HEK293 (cell line): ENCODE measurements around the gene HMCN2.

Experiments
- CTCF ChIA-PET: fragments of 350-600 bp; formaldehyde crosslinking; extraction: SDS; loops from one replicate; lab custom pipeline; 2021; ENCODE audit warnings: antibody characterized with exemption; lab: Yijun Ruan, JAX
- POLR2A ChIA-PET: fragments of 300-600 bp; formaldehyde crosslinking; extraction: SDS; loops from one replicate; lab custom pipeline; 2020; ENCODE audit warnings: antibody characterized with exemption, inconsistent platforms; lab: Yijun Ruan, JAX
- H3K27ac ChIP-seq: fragments of 200-500 bp; sonication (Bioruptor generic); 2 replicates; pipeline ENCODE4 v1.5.1; 2014; ENCODE audit warnings: low read depth, low read length, control low read depth, inconsistent platforms; ENCODE audit errors: extremely low read depth
- H3K36me3 ChIP-seq, 2 experiments: fragments of 200-500 bp in 1 of 2; sonication (Bioruptor generic) in 1 of 2; 1 replicate in 1 of 2; 2 replicates in 1 of 2; pipeline ENCODE4 v1.5.1; 2014 to 2017; ENCODE audit warnings: inconsistent platforms in 2 of 2, low read length in 2 of 2; ENCODE audit not compliant: control insufficient read depth in 2 of 2, insufficient read depth in 1 of 2
- H3K4me1 ChIP-seq: fragments of 200-500 bp; sonication (Bioruptor generic); 2 replicates; pipeline ENCODE4 v1.5.1; 2014; ENCODE audit warnings: mild to moderate bottlenecking, low read length, inconsistent platforms; ENCODE audit not compliant: control insufficient read depth, insufficient read depth
- H3K4me3 ChIP-seq: 2 replicates; pipeline ENCODE4 v1.5.1; 2011; ENCODE audit warnings: low read depth, mild to moderate bottlenecking, control low read depth, low read length, moderate library complexity
- H3K9me3 ChIP-seq: fragments of 200-500 bp; sonication (Bioruptor generic); 2 replicates; pipeline ENCODE4 v1.5.1; 2014; ENCODE audit warnings: low read depth, low read length, inconsistent platforms; ENCODE audit not compliant: control insufficient read depth, insufficient read depth
- EGR2 ChIP-seq: fragments of 450-650 bp; formaldehyde crosslinking; IDR thresholded peaks from 2 replicates; pipeline ENCODE4 v1.5.1; 2016; ENCODE audit warnings: low read depth, missing biosample characterization, missing genetic modification characterization
- TRIM28 ChIP-seq: IDR thresholded peaks from 2 replicates; pipeline ENCODE4 v1.6.1; 2011; ENCODE audit warnings: low read length, control low read depth, borderline replicate concordance
- ZFHX2 ChIP-seq: fragments of 450-650 bp; formaldehyde crosslinking; conservative IDR thresholded peaks from 2 replicates; pipeline ENCODE4 v1.5.1; 2016; ENCODE audit warnings: missing biosample characterization, missing genetic modification characterization
- ZFP3 ChIP-seq: fragments of 450-650 bp; formaldehyde crosslinking; IDR thresholded peaks from 2 replicates; pipeline ENCODE4 v1.5.1; 2016; ENCODE audit warnings: low read depth, missing biosample characterization, missing genetic modification characterization
- ZNF10 ChIP-seq: fragments of 450-650 bp; formaldehyde crosslinking; IDR thresholded peaks from 2 replicates; pipeline ENCODE4 v1.5.1; 2017; ENCODE audit warnings: missing biosample characterization, missing genetic modification characterization
- ZNF121 ChIP-seq: fragments of 450-650 bp; formaldehyde crosslinking; IDR thresholded peaks from 2 replicates; pipeline ENCODE4 v1.5.1; 2016; ENCODE audit warnings: missing biosample characterization, missing genetic modification characterization
- ZNF239 ChIP-seq: fragments of 450-650 bp; formaldehyde crosslinking; IDR thresholded peaks from 2 replicates; pipeline ENCODE4 v1.5.1; 2016; ENCODE audit warnings: missing biosample characterization, missing genetic modification characterization
- ZNF266 ChIP-seq: fragments of 450-650 bp; formaldehyde crosslinking; IDR thresholded peaks from 2 replicates; pipeline ENCODE4 v1.5.1; 2016; ENCODE audit warnings: missing biosample characterization, missing genetic modification characterization, low read depth
- ZNF292 ChIP-seq: fragments of 450-650 bp; formaldehyde crosslinking; IDR thresholded peaks from 2 replicates; pipeline ENCODE4 v1.5.1; 2016; ENCODE audit warnings: low read depth, missing biosample characterization, missing genetic modification characterization, borderline replicate concordance
- ZNF350 ChIP-seq: fragments of 450-650 bp; formaldehyde crosslinking; IDR thresholded peaks from 2 replicates; pipeline ENCODE4 v1.5.0; 2017; ENCODE audit warnings: missing biosample characterization, mild to moderate bottlenecking, missing genetic modification characterization
- ZNF530 ChIP-seq: fragments of 450-650 bp; formaldehyde crosslinking; IDR thresholded peaks from 2 replicates; pipeline ENCODE4 v1.5.1; 2016; ENCODE audit warnings: low read depth, missing biosample characterization, missing genetic modification characterization
- ZNF548 ChIP-seq: fragments of 450-650 bp; formaldehyde crosslinking; IDR thresholded peaks from 2 replicates; pipeline ENCODE4 v1.5.1; 2016; ENCODE audit warnings: missing biosample characterization, missing genetic modification characterization
- ZNF560 ChIP-seq: fragments of 450-650 bp; formaldehyde crosslinking; IDR thresholded peaks from 2 replicates; pipeline ENCODE4 v1.5.1; 2017; ENCODE audit warnings: missing biosample characterization, missing genetic modification characterization, borderline replicate concordance
- ZNF600 ChIP-seq: fragments of 450-650 bp; formaldehyde crosslinking; IDR thresholded peaks from 2 replicates; pipeline ENCODE4 v1.5.1; 2016; ENCODE audit warnings: missing biosample characterization, missing genetic modification characterization
- ZNF654 ChIP-seq: fragments of 450-650 bp; formaldehyde crosslinking; IDR thresholded peaks from 2 replicates; pipeline ENCODE4 v1.5.1; 2016; ENCODE audit warnings: low read depth, missing biosample characterization, missing genetic modification characterization
- ZSCAN18 ChIP-seq: fragments of 450-650 bp; formaldehyde crosslinking; IDR thresholded peaks from 2 replicates; pipeline ENCODE4 v1.5.1; 2016; ENCODE audit warnings: missing biosample characterization, missing genetic modification characterization
- ZSCAN30 ChIP-seq: fragments of 450-650 bp; IDR thresholded peaks from 2 replicates; pipeline ENCODE4 v1.5.1; 2018; ENCODE audit warnings: missing biosample characterization, mild to moderate bottlenecking, missing genetic modification characterization, moderate library complexity
- TF ChIP-seq, protein P1 (sequence below): fragments of 450-650 bp; formaldehyde crosslinking; IDR thresholded peaks from 2 replicates; pipeline ENCODE4 v1.5.1; 2016; ENCODE audit warnings: missing biosample characterization, missing genetic modification characterization, borderline replicate concordance

The HMCN2 gene

GRCh38 chr9:130398487-130399240 is 133.1 kb downstream of the HMCN2 start:
- no peaks in the 10 kb centered on the region for H3K9me3 ChIP-seq
- H3K4me1 ChIP-seq, result no peaks in the 10 kb centered on the region
- H3K36me3 ChIP-seq, result no peaks in the 10 kb centered on the region
- ChIA-PET POLR2A (interaction anchor here (0.6 to 1.1 kb wide), 2 partner anchors 25 to 34 kb away, joined by 3 to 10 read pairs; no protein-coding TSS in a partner anchor), CTCF (no interaction called here)
- H3K4me3 ChIP-seq, result no peak overlapping the region
- no peak for TF ChIP-seq EGR2
- TF ChIP-seq ZNF266 (tag by site-specific recombination), result no peak
- peak; percentile 88 for TF ChIP-seq ZNF121 (tag by site-specific recombination)
- H3K27ac ChIP-seq, result no peak overlapping the region

DNA sequence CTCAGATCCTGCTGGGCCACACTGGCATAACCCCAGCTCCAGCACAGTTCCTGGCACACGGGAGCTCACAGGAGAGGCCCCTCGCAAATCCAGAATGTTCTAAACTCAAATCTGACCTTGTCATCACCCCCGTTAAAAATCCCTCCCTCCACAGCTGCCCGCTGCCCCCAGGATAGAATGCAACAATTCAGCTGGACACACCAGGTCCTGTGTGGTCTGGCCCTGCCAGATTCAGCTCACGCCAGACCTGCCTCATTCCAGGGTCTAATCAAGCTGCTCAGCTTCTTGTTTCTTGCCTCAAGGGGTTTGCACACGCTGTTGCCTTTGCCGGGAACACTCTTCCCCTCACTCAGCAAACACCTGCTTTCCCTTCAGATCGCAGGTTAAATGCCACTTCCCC is 134.2 kb downstream of the HMCN2 start:
- Histone ChIP-seq H3K36me3 (no peaks in the 10 kb centered on the region), H3K9me3 (no peaks in the 10 kb centered on the region), H3K4me3 (no peak overlapping the region), H3K4me1 (no peaks in the 10 kb centered on the region), H3K27ac (no peak overlapping the region)
- ChIA-PET CTCF (interaction anchor here (0.5 to 1.5 kb wide), 3 partner anchors 12 to 1881 kb away, joined by 3 to 6 read pairs (median 3); no protein-coding TSS in a partner anchor), POLR2A (interaction anchor here (1.1 kb wide), 1 partner anchor 35 kb away, joined by 10 read pairs; no protein-coding TSS in a partner anchor)
- no peak for TF ChIP-seq ZNF239
- TF ChIP-seq ZFHX2 (tag by site-specific recombination), result no peak
- TF ChIP-seq TRIM28, result no peak
- TF ChIP-seq ZNF292 (tag by site-specific recombination), result no peak
- no peak for TF ChIP-seq ZNF654 (tag by site-specific recombination)
- no peak for TF ChIP-seq ZSCAN30
- TF ChIP-seq, protein P1, sequence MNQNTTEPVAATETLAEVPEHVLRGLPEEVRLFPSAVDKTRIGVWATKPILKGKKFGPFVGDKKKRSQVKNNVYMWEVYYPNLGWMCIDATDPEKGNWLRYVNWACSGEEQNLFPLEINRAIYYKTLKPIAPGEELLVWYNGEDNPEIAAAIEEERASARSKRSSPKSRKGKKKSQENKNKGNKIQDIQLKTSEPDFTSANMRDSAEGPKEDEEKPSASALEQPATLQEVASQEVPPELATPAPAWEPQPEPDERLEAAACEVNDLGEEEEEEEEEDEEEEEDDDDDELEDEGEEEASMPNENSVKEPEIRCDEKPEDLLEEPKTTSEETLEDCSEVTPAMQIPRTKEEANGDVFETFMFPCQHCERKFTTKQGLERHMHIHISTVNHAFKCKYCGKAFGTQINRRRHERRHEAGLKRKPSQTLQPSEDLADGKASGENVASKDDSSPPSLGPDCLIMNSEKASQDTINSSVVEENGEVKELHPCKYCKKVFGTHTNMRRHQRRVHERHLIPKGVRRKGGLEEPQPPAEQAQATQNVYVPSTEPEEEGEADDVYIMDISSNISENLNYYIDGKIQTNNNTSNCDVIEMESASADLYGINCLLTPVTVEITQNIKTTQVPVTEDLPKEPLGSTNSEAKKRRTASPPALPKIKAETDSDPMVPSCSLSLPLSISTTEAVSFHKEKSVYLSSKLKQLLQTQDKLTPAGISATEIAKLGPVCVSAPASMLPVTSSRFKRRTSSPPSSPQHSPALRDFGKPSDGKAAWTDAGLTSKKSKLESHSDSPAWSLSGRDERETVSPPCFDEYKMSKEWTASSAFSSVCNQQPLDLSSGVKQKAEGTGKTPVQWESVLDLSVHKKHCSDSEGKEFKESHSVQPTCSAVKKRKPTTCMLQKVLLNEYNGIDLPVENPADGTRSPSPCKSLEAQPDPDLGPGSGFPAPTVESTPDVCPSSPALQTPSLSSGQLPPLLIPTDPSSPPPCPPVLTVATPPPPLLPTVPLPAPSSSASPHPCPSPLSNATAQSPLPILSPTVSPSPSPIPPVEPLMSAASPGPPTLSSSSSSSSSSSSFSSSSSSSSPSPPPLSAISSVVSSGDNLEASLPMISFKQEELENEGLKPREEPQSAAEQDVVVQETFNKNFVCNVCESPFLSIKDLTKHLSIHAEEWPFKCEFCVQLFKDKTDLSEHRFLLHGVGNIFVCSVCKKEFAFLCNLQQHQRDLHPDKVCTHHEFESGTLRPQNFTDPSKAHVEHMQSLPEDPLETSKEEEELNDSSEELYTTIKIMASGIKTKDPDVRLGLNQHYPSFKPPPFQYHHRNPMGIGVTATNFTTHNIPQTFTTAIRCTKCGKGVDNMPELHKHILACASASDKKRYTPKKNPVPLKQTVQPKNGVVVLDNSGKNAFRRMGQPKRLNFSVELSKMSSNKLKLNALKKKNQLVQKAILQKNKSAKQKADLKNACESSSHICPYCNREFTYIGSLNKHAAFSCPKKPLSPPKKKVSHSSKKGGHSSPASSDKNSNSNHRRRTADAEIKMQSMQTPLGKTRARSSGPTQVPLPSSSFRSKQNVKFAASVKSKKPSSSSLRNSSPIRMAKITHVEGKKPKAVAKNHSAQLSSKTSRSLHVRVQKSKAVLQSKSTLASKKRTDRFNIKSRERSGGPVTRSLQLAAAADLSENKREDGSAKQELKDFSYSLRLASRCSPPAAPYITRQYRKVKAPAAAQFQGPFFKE (tag by site-specific recombination), result no peak
- no peak for TF ChIP-seq ZNF10 (tag by site-specific recombination)
- no peak for TF ChIP-seq ZNF560 (tag by site-specific recombination)
- no peak for TF ChIP-seq ZSCAN18 (tag by site-specific recombination)
- no peak for TF ChIP-seq ZNF350 (tag by site-specific recombination)
- TF ChIP-seq ZNF600 (tag by site-specific recombination), result no peak
- TF ChIP-seq ZFP3 (tag by site-specific recombination), result no peak
- no peak for TF ChIP-seq ZNF548 (tag by site-specific recombination)
- TF ChIP-seq ZNF530 (tag by site-specific recombination), result no peak
